HG03378 (cell line): ENCODE results near the gene CTNND2.
A peak's percentile ranks its signal among the peaks of the same experiment; 100 is the strongest.

ENCODE experiments used
- ATAC-seq: cut with Tn5 transposase; IDR thresholded peaks from one replicate; pipeline ENCODE4 v1.9.1; 2021; ENCODE audit warnings: mild to moderate bottlenecking, moderate library complexity; ENCODE audit not compliant: unreplicated experiment

The CTNND2 gene

GRCh38 chr5:11056560-11056959, 847.7 kb downstream of the CTNND2 start:
- no peak for ATAC-seq

DNA sequence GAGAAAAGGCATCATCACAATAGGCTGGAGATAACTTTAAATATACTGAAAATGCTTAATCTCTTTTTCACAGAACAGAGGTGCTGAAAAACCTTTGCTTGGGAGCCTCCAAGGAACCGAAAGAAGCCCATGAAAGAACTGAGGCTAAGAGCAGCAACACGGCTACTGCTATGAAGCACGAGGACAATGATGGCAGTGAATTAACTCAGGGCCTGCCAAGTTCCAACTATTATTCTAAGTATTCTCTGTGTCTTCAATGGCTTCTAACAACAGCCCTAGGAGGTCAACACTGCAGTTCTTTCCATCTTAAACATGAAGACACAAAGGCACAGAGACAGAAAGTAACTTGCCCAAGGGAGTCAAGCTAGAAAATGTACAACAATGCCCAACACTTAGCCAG, 850.2 kb downstream of the CTNND2 start:
- ATAC-seq = no peak

DNA sequence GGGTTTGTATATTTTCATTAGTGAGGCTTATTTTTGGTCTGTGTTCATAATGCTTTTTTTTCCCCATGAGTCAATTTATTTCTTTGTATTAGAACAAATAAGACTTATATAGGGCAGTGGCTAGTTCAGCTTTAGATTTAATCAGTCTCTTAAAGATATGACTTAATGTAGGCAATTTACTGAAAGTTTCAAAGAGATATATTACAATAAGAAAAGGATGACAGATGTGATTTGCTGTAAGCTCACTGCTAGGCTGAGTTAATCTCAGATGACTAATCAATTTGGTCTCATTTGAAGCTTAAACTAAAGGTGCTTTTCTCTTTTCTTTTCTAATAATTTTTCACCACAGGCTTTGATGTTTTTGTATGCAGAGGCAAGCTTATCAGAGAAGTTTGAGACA, 851.4 kb downstream of the CTNND2 start:
- ATAC-seq = no peak

DNA sequence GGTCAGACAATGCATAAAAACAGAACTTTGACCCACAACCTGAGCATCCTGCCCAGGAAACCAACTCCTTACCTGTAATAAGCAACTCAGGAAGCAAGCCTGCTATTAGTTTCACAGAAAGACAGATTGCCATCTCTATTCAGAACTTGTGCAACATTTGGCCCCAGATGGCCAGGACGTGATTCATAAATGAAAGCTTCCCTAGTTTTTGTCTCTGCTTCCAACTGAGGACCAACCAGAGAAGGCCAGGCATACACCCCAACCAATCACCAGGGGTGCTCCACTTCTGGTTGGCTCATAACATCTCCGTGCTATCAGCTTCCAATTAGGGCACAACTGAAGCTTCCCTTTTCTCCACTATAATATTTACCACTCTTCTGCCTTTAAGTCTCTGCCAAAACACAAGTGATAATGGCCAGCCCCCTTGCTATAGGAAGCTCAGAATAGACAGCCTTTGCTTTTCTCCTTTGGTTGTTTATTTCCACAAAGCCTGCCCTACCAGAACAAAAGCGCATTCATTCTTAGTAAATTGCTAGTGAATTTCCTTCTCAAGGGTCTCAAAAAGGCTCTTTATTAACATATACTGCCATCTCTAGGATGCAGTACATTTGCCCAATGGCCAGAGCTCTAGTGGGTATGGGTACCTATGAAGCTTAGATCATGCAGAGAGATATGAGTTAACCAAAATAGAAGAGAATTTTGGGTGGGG, 853.5 kb downstream of the CTNND2 start:
- ATAC-seq = no peak

GRCh38 chr5:11048760-11049159, 855.5 kb downstream of the CTNND2 start:
- ATAC-seq = no peak

GRCh38 chr5:11047625-11048024, 856.6 kb downstream of the CTNND2 start:
- no peak for ATAC-seq

- no peak for ATAC-seq
Observed at GRCh38 chr5:11047030-11047429, 857.2 kb downstream of the CTNND2 start.

- ATAC-seq = no peak
Observed at GRCh38 chr5:11046160-11046559, 858.1 kb downstream of the CTNND2 start.

DNA sequence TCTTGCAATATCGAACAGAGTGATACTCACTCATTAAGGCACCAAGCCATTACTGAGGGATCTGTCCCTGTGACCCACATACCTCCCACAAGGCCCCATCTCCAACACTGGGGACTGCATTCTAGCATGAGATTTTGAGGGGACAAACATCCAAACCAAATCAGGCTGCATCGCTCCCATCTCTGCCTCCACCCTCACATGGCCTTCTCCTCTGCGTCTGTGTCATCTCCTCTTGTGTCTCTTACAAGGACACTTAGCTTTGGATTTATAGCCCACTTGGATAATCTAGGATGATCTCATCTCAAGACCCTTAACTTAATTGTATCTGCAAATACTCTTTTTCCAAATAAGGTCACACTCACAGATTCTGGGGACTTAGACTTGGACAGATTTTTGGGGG, 858.8 kb downstream of the CTNND2 start:
- no peak for ATAC-seq

DNA sequence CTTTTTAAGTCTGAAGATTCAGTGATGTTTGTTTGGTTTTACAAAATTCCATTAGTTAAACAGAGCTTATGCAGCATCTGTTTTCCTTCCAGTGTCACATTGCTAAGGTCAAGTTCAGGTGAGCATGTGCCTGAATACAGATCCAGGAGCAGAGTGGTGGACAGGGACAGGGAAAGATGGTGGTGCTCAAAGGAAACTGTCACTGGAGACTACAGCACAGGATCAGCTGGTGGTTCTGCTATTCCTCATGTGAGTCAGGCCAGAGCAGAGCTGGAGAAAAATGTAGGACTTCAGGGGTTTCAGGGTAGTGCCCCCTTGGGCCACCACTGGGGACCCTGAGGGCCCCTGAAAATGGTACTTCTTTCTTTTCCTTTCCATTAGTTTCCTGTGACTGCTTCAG, 859.7 kb downstream of the CTNND2 start:
- ATAC-seq = no peak

GRCh38 chr5:11043881-11044280, 860.4 kb downstream of the CTNND2 start:
- ATAC-seq = no peak

DNA sequence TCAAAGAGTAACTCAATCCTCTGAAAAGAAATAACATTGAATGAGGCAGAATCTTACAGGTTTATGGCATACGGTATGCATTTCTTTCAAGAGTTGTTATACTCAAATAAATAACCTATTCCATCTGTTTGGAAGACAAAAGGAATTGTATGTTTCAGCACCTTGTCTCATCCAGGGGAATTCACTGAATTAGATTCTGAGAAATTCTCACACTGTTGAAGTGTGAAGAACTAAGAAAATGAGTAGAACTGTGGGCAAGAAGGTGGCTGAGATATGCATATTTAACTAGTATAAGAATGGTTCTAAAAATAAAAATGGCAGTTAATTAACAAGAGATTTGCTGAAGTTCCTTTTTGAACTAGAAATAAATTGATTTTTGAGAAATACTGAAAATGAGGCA, 863.9 kb downstream of the CTNND2 start:
- no peak for ATAC-seq

DNA sequence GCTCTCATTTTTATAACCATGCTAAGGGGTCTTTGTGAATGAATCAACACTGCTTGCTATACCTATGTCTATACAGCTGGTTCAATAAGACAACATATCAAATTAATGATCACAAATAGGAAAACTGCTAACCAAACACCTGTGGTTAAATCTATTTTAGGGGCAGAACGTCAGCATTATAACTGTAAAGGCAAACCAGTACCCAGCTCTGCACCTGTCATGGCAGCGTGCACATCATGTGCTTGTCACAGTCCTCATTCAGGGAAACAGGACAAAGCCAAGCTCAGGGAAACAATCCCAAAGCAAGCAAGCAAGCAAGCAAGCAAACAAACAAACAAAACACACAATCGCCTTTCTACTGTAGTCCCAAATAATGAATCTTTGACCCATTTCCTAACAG, 865.5 kb downstream of the CTNND2 start:
- no peak for ATAC-seq

- no peak for ATAC-seq
Observed at GRCh38 chr5:11037941-11038340, 866.3 kb downstream of the CTNND2 start.

DNA sequence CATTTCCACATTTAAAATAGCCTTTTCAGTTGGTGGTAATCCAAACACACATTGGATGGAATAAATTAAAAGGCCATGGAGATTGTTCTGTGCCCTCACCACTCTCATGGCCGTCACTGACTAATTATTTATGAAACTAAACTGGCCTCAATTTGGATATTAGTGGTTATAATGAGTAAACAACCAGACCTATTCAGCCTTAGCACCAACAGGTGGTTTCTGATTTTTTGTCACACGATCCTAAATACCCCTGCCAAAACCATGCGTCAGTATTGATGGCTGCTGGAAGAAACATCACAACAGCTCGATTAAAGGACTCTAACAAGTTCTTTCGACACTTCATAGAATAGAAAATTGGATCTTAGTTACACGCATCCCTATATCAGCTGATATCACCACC, 867.2 kb downstream of the CTNND2 start:
- no peak for ATAC-seq

DNA sequence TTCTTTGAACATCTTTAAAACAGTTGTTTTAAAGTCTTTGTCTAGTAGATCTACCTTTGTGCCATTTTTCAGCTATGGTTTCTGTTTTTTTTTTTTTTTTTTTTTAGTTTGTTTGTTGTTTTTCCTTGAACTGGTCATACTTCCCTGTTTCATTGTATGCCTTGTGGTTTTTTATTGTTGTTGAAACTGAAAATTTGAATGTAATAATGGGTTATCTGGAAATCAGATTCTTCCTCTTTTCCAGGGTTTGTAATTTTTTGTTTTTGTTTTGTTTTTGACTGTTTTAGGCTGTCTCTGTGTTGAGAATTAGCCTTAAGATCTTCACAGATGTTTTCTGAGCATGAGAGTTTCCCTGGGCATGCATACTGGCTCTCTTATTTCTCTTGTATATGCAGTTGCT, 873.6 kb downstream of the CTNND2 start:
- no peak for ATAC-seq

- ATAC-seq = peak; percentile 69
Observed at GRCh38 chr5:11027660-11028059, 876.6 kb downstream of the CTNND2 start.

GRCh38 chr5:11026543-11026942, 877.7 kb downstream of the CTNND2 start:
- no peak for ATAC-seq

- no peak for ATAC-seq
Observed at GRCh38 chr5:11023945-11024344, 880.3 kb downstream of the CTNND2 start.

- no peak for ATAC-seq
Observed at GRCh38 chr5:11013793-11014192, 890.5 kb downstream of the CTNND2 start.

DNA sequence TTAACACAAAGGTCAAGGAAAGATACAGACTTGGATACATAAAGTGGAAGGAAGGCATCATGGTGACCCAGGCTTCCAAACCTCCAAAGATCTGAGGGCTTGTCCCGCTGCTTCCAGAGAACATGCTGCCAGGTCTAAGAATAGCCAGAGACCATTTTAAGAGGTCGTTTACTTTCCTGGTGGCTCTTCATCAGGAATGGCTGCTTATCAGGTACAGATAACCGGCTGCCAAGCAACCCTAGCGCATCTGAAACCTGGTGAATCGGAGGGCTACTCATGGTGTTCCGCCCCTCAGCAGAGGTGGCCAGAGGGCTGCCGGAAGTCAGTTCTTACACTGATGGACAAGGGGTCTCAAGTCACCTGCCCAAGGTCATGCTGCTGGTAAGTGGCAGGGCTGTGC, 892.0 kb downstream of the CTNND2 start:
- ATAC-seq = no peak

GRCh38 chr5:11010429-11011210, 893.6 kb downstream of the CTNND2 start:
- no peak for ATAC-seq

GRCh38 chr5:11009576-11009975, 894.7 kb downstream of the CTNND2 start:
- ATAC-seq = no peak
